Measurements from ENCODE around the gene PKLR. TPM values are rescaled to one million over a fixed set of nuclear protein-coding genes. Genes with fewer than 3 reads are reported as not detected.
"Not testable (repeated sequence)": the region's sequence is repeated elsewhere in the genome, so short reads cannot be mapped to it uniquely, and the experiment has no call there.

PKLR gene
- total and polyA plus RNA-seq, 9 donors = 0.41 TPM; not detected in 8

DNA sequence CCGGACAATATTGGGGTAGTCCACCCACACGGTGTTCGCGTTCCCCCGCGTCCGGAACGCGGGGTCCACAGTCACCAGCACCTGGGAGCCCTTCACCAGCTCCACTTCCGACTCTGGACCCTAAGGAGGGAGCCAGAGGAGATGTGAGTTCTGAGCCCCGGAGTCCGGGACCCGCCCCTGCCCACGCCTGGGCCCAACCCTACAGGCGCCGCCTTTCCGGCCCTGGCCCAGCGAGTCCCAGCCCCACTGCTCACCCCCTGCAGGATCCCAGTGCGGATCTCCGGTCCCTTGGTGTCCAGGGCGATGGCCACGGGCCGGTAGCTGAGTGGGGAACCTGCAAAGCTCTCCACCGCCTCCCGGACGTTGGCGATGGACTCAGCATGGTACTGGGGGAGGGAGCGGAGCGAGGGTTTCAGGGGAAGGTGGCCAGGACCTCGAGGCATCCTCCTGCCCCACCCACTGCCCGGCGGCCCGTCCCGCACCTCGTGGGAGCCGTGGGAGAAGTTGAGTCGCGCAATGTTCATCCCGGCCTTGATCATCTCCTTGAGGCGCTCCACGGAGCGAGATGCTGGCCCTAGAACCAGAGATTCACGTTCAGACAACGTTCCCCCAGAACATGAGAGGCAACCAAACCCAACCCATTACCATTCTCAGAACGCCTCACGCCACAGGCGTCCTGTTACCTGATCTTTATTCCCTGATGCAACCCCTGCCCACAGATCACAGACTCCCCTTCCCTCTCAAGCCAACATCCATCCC is 5.9 kb downstream of the PKLR start:
- peaks cover 3% of the 10 kb centered on the region for H3K4me1 ChIP-seq (ENCODE audit: insufficient read depth)
- H3K27me3 ChIP-seq = no peaks in the 10 kb centered on the region
- no peaks in the 10 kb centered on the region for H3K36me3 ChIP-seq
- intact Hi-C loops (cut with DNase I) = no loop called here
- no peak for DNase-seq
- H3K9me3 ChIP-seq = no peaks in the 10 kb centered on the region
- TF ChIP-seq POLR2A (IDR thresholded peaks at IDR 0.05) = no peak
- TF ChIP-seq, protein P1, sequence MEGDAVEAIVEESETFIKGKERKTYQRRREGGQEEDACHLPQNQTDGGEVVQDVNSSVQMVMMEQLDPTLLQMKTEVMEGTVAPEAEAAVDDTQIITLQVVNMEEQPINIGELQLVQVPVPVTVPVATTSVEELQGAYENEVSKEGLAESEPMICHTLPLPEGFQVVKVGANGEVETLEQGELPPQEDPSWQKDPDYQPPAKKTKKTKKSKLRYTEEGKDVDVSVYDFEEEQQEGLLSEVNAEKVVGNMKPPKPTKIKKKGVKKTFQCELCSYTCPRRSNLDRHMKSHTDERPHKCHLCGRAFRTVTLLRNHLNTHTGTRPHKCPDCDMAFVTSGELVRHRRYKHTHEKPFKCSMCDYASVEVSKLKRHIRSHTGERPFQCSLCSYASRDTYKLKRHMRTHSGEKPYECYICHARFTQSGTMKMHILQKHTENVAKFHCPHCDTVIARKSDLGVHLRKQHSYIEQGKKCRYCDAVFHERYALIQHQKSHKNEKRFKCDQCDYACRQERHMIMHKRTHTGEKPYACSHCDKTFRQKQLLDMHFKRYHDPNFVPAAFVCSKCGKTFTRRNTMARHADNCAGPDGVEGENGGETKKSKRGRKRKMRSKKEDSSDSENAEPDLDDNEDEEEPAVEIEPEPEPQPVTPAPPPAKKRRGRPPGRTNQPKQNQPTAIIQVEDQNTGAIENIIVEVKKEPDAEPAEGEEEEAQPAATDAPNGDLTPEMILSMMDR (IDR thresholded peaks at IDR 0.05) = no peak
- TF ChIP-seq EP300 (IDR thresholded peaks at IDR 0.05) = no peak
- 7 to 18% (median 11%) methylated on average over 21 to 47 of the region's 47 CpGs for WGBS, 3 donors
- H3K27ac ChIP-seq = no peak overlapping the region
- H3K4me3 ChIP-seq = no peak overlapping the region

DNA sequence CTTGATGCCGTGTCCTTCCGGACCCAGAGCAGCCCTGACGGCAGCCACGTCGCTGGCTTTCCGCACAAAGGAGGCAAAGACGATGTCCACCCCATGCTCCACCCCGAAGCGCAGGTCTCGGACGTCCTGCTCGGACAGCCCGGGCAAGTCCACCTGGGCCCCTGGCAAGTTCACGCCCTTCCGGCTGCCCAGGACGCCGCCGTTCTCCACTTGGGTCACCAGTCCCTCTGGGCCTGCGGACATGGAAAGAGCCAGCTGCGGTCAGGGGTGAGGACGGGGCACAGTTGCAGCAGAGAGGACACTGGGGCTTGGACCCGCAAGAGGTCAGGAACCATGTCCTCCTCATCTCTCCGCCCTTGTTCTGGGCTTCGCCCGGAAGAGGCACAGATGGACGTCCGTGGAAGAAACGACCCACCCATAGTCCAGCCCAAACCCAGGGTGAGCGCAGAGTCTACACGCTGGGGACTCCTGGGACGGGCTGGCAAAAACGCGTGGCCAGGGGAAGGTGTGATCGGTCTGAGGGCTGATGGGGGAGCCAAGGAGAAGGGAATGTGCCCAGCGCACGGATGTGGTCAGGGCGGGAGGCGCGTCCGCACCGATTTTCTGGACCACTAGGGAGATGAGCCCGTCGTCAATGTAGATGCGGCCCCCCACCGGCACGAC is 6.6 kb downstream of the PKLR start:
- H3K4me3 ChIP-seq = no peak overlapping the region
- intact Hi-C loops (cut with DNase I) = no loop called here
- no peaks in the 10 kb centered on the region for H3K27me3 ChIP-seq
- no peaks in the 10 kb centered on the region for H3K9me3 ChIP-seq
- 27 to 38% (median 37%) methylated on average over 41 to 46 of the region's 46 CpGs for WGBS, 3 donors
- no peaks in the 10 kb centered on the region for H3K36me3 ChIP-seq
- no peak for DNase-seq
- TF ChIP-seq EP300 (IDR thresholded peaks at IDR 0.05) (no peak), POLR2A (IDR thresholded peaks at IDR 0.05) (no peak)
- TF ChIP-seq, protein P1 (IDR thresholded peaks at IDR 0.05) = no peak
- peaks cover 3% of the 10 kb centered on the region for H3K4me1 ChIP-seq (ENCODE audit: insufficient read depth)
- H3K27ac ChIP-seq = no peak overlapping the region

DNA sequence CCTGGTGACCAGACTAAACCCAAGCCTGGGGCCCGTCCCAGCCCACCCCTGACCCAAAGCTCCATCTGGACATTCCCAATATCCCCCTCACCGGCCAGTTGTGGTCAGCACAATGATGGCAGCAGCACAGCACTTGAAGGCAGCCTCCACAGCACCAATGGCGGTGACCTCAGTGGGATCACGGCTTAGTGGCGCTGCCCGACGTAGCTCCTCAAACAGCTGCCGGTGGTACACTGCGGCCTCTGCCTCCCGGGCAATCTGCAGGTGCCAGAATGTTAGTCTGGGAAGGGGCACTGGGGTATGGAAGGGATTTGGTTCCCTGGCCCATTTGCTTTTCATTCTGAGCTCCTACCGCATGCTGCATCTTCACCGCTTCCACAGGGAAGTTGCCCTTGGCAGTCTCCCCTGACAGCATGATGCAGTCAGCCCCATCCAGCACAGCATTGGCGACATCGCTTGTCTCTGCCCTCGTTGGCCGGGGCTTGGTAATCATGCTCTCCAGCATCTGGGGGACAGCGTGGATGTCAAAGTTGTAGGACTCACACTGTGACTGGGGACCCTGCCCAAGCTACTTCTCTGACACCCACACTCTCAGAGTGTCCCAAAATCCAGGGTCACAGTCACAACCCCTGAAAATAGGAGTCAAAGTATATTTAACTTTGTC is 8.0 kb downstream of the PKLR start:
- DNase-seq = no peak

GRCh38 chr1:155291006-155291405 is 10.2 kb downstream of the PKLR start:
- intact Hi-C loops (cut with DNase I); DNase-seq; H3K9me3 ChIP-seq; H3K36me3 ChIP-seq; H3K4me3 ChIP-seq; H3K27me3 ChIP-seq; H3K4me1 ChIP-seq (ENCODE audit: insufficient read depth); H3K27ac ChIP-seq: not testable (repeated sequence)
- WGBS, 3 donors = 72 to 80% (median 74%) methylated on average over 10 of the region's 10 CpGs

More for the DNA sequence above, 8.0 kb downstream of the PKLR start:
- H3K4me1 ChIP-seq (ENCODE audit: insufficient read depth) = peaks cover 3% of the 10 kb centered on the region
- H3K9me3 ChIP-seq = no peaks in the 10 kb centered on the region
- TF ChIP-seq EP300 (IDR thresholded peaks at IDR 0.05) (no peak), POLR2A (IDR thresholded peaks at IDR 0.05) (no peak)
- TF ChIP-seq, protein P1 (IDR thresholded peaks at IDR 0.05) = no peak
- intact Hi-C loops (cut with DNase I) = no loop called here
- H3K4me3 ChIP-seq = no peak overlapping the region
- no peaks in the 10 kb centered on the region for H3K27me3 ChIP-seq
- 80 to 88% (median 87%) methylated on average over 17 of the region's 17 CpGs for WGBS, 3 donors
- no peak overlapping the region for H3K27ac ChIP-seq
- H3K36me3 ChIP-seq = no peaks in the 10 kb centered on the region
